Measurements from ENCODE around the gene CLCA1. TPM values are rescaled to one million over a fixed set of nuclear protein-coding genes. Genes with fewer than 3 reads are reported as not detected.

CLCA1 gene
- total RNA-seq, 3 donors from 2014 or later: under 0.01 TPM; not detected in 2

DNA sequence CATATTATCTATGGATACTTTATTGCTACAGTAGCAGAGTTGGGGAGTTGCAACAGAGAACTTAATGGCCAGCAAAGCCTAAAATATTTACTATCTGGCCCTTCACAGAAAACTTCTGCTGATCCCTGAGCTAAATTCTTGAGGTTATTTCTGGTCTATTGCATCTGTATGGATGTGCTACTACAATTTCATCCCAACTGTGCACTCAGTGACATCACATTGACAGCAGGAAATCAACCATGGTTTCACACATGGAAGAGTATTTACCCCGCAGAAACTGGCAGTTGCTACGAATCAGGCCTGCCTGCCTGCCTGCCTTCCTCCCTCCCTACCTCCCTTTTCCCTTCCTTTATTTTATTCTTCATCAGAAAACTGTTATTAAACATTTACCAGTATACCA lies 32.7 kb upstream of the CLCA1 start:
- H3K9me3 ChIP-seq: no peaks in the 10 kb centered on the region
- H3K27ac ChIP-seq: no peak overlapping the region
- no peak for DNase-seq (ENCODE audit: low spot score in 2 of 2)
- TF ChIP-seq, protein P1, sequence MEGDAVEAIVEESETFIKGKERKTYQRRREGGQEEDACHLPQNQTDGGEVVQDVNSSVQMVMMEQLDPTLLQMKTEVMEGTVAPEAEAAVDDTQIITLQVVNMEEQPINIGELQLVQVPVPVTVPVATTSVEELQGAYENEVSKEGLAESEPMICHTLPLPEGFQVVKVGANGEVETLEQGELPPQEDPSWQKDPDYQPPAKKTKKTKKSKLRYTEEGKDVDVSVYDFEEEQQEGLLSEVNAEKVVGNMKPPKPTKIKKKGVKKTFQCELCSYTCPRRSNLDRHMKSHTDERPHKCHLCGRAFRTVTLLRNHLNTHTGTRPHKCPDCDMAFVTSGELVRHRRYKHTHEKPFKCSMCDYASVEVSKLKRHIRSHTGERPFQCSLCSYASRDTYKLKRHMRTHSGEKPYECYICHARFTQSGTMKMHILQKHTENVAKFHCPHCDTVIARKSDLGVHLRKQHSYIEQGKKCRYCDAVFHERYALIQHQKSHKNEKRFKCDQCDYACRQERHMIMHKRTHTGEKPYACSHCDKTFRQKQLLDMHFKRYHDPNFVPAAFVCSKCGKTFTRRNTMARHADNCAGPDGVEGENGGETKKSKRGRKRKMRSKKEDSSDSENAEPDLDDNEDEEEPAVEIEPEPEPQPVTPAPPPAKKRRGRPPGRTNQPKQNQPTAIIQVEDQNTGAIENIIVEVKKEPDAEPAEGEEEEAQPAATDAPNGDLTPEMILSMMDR (IDR thresholded peaks at IDR 0.05): no peak
- TF ChIP-seq POLR2AphosphoS5 (IDR thresholded peaks at IDR 0.05): no peak
- no peak for TF ChIP-seq POLR2A (IDR thresholded peaks at IDR 0.05)
- H3K27me3 ChIP-seq: no peaks in the 10 kb centered on the region
- no peak overlapping the region for H3K4me3 ChIP-seq
- H3K4me1 ChIP-seq: no peaks in the 10 kb centered on the region
- intact Hi-C loops (cut with DNase I; ENCODE audit: low total_unique reads): no loop called here
- no peaks in the 10 kb centered on the region for H3K36me3 ChIP-seq

DNA sequence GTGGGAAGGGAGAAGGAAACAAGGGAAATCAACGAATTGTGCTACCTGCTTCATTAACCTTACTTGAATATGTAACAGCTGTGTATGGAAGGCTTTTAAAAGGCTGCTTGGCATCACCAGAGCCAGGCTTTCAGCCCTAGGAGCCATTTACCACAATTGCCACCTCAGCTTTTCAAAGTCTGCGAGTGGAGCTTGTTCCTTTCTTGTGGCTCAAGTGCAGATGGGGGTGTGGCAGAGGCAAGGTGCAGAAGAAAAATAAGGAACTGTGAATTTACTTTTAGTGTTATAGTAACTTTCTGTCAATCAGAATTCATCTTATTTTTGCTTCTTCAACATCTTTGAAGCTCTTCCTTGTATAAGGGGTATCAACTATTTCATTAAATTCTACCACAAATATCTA lies 27.1 kb upstream of the CLCA1 start:
- TF ChIP-seq POLR2A (IDR thresholded peaks at IDR 0.05) (no peak), POLR2AphosphoS5 (IDR thresholded peaks at IDR 0.05) (no peak)
- TF ChIP-seq, protein P1 (IDR thresholded peaks at IDR 0.05): no peak
- no peak for DNase-seq (ENCODE audit: low spot score in 2 of 2)
- Histone ChIP-seq H3K9me3 (no peaks in the 10 kb centered on the region), H3K27ac (no peak overlapping the region), H3K4me3 (no peak overlapping the region), H3K36me3 (no peaks in the 10 kb centered on the region), H3K27me3 (no peaks in the 10 kb centered on the region), H3K4me1 (no peaks in the 10 kb centered on the region)
- intact Hi-C loops (cut with DNase I; ENCODE audit: low total_unique reads): no loop called here

DNA sequence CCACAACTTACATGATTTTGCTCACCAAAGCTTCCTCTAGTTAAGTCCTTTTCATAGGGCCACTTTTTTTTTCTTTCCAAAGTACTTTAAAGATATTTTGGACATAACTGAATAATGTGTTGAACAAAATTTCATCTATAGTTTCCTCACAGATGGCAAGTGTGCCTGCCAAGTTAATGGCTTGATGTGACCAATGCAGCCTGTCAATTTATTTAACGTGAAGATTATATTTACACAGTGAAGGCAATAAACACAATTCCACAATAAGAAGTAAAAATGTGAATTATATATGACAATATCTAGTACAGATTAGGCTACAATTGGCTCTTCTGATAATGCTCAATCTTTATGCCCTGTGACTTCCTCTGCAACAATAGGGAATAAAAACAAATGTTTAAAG lies 26.7 kb upstream of the CLCA1 start:
- Histone ChIP-seq H3K27me3 (no peaks in the 10 kb centered on the region), H3K4me1 (no peaks in the 10 kb centered on the region), H3K4me3 (no peak overlapping the region), H3K27ac (no peak overlapping the region), H3K36me3 (no peaks in the 10 kb centered on the region), H3K9me3 (no peaks in the 10 kb centered on the region)
- TF ChIP-seq, protein P1 (IDR thresholded peaks at IDR 0.05): no peak
- no peak for TF ChIP-seq POLR2A (IDR thresholded peaks at IDR 0.05)
- TF ChIP-seq POLR2AphosphoS5 (IDR thresholded peaks at IDR 0.05): no peak
- intact Hi-C loops (cut with DNase I; ENCODE audit: low total_unique reads): no loop called here
- no peak for DNase-seq (ENCODE audit: low spot score in 2 of 2)

DNA sequence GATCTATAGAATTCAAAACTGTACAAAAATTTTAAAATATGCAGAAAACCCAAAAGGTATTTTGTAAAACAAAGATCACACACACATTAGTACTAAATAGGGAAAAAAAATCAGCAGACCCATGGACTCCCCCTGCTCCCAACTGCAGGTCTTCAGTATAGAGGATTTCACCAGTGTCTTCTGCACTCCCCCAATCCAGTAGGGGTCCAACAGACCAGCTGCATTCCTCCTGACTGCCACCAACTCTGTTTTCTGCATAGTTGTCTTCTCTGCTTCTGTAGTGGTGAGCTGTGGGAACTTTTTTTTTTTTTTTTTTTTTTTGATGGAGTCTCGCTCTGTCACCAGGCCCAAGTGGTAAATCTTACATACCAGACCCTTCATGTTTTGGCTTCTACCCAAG lies 22.8 kb upstream of the CLCA1 start:
- DNase-seq (ENCODE audit: low spot score in 2 of 2): no peak
- intact Hi-C loops (cut with DNase I; ENCODE audit: low total_unique reads): no loop called here
- Histone ChIP-seq H3K4me3 (no peak overlapping the region), H3K27me3 (no peaks in the 10 kb centered on the region), H3K27ac (no peak overlapping the region), H3K9me3 (no peaks in the 10 kb centered on the region), H3K36me3 (no peaks in the 10 kb centered on the region), H3K4me1 (no peaks in the 10 kb centered on the region)
- TF ChIP-seq, protein P1 (IDR thresholded peaks at IDR 0.05): no peak
- no peak for TF ChIP-seq POLR2AphosphoS5 (IDR thresholded peaks at IDR 0.05)
- TF ChIP-seq POLR2A (IDR thresholded peaks at IDR 0.05): no peak

- Histone ChIP-seq H3K4me3 (no peak overlapping the region), H3K27ac (no peak overlapping the region), H3K27me3 (no peaks in the 10 kb centered on the region), H3K4me1 (no peaks in the 10 kb centered on the region), H3K36me3 (no peaks in the 10 kb centered on the region), H3K9me3 (no peaks in the 10 kb centered on the region)
- DNase-seq (ENCODE audit: low spot score in 2 of 2): no peak
- intact Hi-C loops (cut with DNase I; ENCODE audit: low total_unique reads): no loop called here
- TF ChIP-seq, protein P1 (IDR thresholded peaks at IDR 0.05): no peak
- no peak for TF ChIP-seq POLR2AphosphoS5 (IDR thresholded peaks at IDR 0.05)
- TF ChIP-seq POLR2A (IDR thresholded peaks at IDR 0.05): no peak
These were observed 21.4 kb upstream of the CLCA1 start for GRCh38 chr1:86447198-86447790.
